Skeletal muscle tissue (tissue), 4 donors: ENCODE measurements around the gene NDRG2. TPM values are rescaled to one million over a fixed set of nuclear protein-coding genes. Genes with fewer than 3 reads are reported as not detected.

ENCODE experiments used
- H3K27ac ChIP-seq: one replicate; pipeline ENCODE4 v1.7.0; 2013; ENCODE audit warnings: mild to moderate bottlenecking, low read depth, low read length, inconsistent platforms
- H3K27me3 ChIP-seq, 3 donors: one replicate each; pipeline ENCODE4 v1.7.0; 2013; ENCODE audit warnings: low read length in 3 of 3; ENCODE audit not compliant: control insufficient read depth in 3 of 3, insufficient read depth in 3 of 3
- H3K36me3 ChIP-seq, 3 donors: one replicate each; pipeline ENCODE4 v1.7.0; 2013; ENCODE audit warnings: low read length in 3 of 3; ENCODE audit not compliant: control insufficient read depth in 3 of 3, insufficient read depth in 3 of 3
- H3K4me1 ChIP-seq, 3 donors: one replicate each; pipeline ENCODE4 v1.7.0; 2013; ENCODE audit warnings: low read length in 3 of 3, mild to moderate bottlenecking in 3 of 3; ENCODE audit not compliant: control insufficient read depth in 3 of 3, insufficient read depth in 3 of 3
- H3K4me3 ChIP-seq, 3 donors: one replicate each; pipeline ENCODE4 v1.7.0; 2013; ENCODE audit warnings: low read length in 3 of 3
- H3K9ac ChIP-seq, 3 donors: one replicate each; pipeline ENCODE4 v1.7.0; 2013; ENCODE audit warnings: low read length in 3 of 3, mild to moderate bottlenecking in 3 of 3, moderate library complexity in 2 of 3, low read depth in 1 of 3
- H3K9me3 ChIP-seq, 3 donors: one replicate each; pipeline ENCODE4 v1.7.0; 2013; ENCODE audit warnings: low read length in 3 of 3; ENCODE audit not compliant: control insufficient read depth in 3 of 3
- total RNA-seq: library from RNA; depleted of rRNA; stranded (reverse); fragments of >200 nt; gene quantifications from one replicate; pipeline ENCODE4 v1.2.3, GENCODE V29; 2014
- donor health status: Osteomylitis.

Gene NDRG2
- total RNA-seq, 1 donor from 2014 or later, result 162 TPM

GRCh38 chr14:20982646-20983369 lies 42.1 kb downstream of the NDRG2 start:
- H3K27ac ChIP-seq, result no peak overlapping the region
- H3K4me3 ChIP-seq, result no peak overlapping the region
- no peaks in the 10 kb centered on the region for H3K9me3 ChIP-seq
- H3K36me3 ChIP-seq, result no peaks in the 10 kb centered on the region
- H3K9ac ChIP-seq, result no peak overlapping the region
- H3K4me1 ChIP-seq, result no peaks in the 10 kb centered on the region
- peaks cover 0 to 9% (median 3%) of the 10 kb centered on the region in 3 donors for H3K27me3 ChIP-seq

DNA sequence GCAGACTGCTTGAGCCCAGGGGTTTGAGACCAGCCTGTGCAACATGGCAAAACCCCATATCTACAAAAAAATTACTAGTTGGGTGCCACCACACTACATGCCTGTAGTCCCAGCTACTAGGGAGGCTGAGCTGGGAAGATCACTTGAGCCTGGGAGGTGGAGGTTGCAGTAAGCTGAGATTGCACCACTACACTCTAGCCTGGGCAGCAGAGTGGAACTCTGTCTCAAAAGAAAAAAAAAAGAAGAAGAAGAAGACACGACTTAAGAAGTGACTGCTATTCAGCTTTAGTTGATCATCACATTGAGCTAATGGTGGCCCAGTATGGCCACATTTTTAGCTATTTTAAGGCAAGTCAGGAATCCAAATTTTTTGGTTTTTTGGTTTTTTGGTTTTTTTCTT lies 44.0 kb downstream of the NDRG2 start:
- Histone ChIP-seq H3K4me1 (no peaks in the 10 kb centered on the region), H3K9me3 (no peaks in the 10 kb centered on the region), H3K4me3 (no peak overlapping the region), H3K27me3 (peaks cover 0 to 9% (median 7%) of the 10 kb centered on the region in 3 donors), H3K27ac (no peak overlapping the region), H3K36me3 (no peaks in the 10 kb centered on the region), H3K9ac (no peak overlapping the region)

GRCh38 chr14:20978687-20979086 lies 46.2 kb downstream of the NDRG2 start:
- Histone ChIP-seq H3K4me3 (no peak overlapping the region), H3K9ac (no peak overlapping the region), H3K27me3 (peaks cover 0 to 9% (median 7%) of the 10 kb centered on the region in 3 donors), H3K27ac (no peak overlapping the region), H3K4me1 (no peaks in the 10 kb centered on the region), H3K36me3 (no peaks in the 10 kb centered on the region), H3K9me3 (no peaks in the 10 kb centered on the region)

GRCh38 chr14:20976291-20976690 lies 48.6 kb downstream of the NDRG2 start:
- Histone ChIP-seq H3K27ac (no peak overlapping the region), H3K4me3 (no peak overlapping the region), H3K36me3 (no peaks in the 10 kb centered on the region), H3K9me3 (no peaks in the 10 kb centered on the region), H3K27me3 (peaks cover 0 to 7% (median 4%) of the 10 kb centered on the region in 3 donors), H3K9ac (no peak overlapping the region), H3K4me1 (peaks cover 0 to 4% (median 4%) of the 10 kb centered on the region in 3 donors)

DNA sequence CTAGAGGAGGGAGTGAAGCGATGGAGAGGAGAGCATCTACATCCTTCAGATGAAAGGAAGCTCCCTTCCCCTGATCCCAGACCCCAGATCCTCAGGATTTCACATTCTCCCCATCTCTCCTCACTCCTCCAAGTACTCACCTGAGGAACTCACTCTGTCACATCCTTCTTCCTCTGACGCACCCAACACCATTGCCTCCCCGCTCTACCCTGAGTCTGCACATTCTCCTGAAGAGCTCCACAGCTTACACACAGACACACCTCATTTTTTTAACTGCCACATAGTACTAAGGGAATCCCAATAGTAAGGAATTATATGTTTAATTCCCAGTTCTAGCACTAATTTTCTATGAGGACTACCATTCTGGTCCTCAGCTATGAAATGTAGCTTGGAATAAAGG lies 51.4 kb downstream of the NDRG2 start:
- Histone ChIP-seq H3K4me3 (no peak overlapping the region), H3K27me3 (peaks cover 2 to 5% (median 3%) of the 10 kb centered on the region in 3 donors), H3K9me3 (no peaks in the 10 kb centered on the region), H3K4me1 (peaks cover 7 to 13% (median 12%) of the 10 kb centered on the region in 3 donors), H3K9ac (no peak overlapping the region), H3K36me3 (no peaks in the 10 kb centered on the region), H3K27ac (no peak overlapping the region)

DNA sequence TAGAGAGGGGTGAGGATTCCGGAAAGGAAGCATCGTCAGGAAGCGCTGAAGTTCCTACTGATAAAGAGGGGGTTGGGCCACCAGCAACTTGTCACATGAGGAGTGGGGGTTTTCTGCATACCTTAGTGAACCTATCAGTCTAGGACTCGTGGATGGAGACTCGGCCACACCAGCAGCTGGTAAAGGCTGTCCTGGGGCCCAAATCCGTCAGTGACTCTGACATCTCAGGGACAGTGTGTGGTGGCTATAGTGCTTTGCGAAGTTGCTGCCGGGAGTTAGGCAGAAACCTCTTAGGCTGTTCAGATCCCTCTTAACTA lies 53.2 kb downstream of the NDRG2 start:
- H3K27ac ChIP-seq, result no peak overlapping the region
- H3K36me3 ChIP-seq, result no peaks in the 10 kb centered on the region
- peak overlapping the region; percentile 25 to 85 (median 78) for H3K4me3 ChIP-seq
- H3K27me3 ChIP-seq, result peaks cover 3 to 7% (median 3%) of the 10 kb centered on the region in 3 donors
- no peaks in the 10 kb centered on the region for H3K9me3 ChIP-seq
- H3K9ac ChIP-seq, result peak overlapping the region; percentile 36 to 65 (median 52)
- H3K4me1 ChIP-seq, result peaks cover 7 to 13% (median 12%) of the 10 kb centered on the region in 3 donors

DNA sequence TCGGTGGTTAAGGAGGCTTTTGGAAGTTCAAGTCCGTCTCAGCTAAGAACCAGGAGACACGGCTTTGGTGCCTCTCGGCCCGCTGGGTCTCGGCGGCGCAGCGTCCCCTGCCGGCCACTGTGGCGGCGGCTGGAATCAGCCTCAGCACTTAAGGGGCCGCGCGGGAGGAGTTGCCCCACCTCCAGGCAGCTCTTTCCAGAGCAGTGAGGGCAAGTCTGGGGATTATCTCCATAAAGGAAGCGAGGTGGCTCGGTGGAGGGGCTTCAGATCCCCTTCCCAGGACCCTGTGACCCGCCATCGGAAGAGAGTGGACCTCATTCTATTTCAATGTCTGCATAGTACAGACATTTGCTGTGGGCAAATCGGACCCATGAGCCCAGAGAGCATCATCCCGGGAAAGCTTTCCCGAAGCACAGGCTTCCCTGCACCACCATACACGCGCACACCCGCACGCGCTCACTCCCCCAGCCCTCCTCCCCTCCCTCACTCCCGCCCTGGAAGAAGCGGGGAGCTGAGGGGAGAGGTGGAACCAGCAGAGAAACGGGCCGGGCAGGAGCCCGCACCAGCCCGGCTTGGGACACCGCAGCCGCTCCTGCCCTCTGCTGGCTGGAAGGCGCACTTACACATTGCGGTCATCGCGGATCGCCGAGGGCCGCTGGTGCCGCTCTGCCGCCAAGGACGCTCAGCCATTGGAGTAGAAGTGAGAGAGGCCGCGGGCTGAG lies 53.7 kb downstream of the NDRG2 start:
- Histone ChIP-seq H3K36me3 (no peaks in the 10 kb centered on the region), H3K27me3 (peaks cover 3 to 7% (median 5%) of the 10 kb centered on the region in 3 donors), H3K27ac (peak overlapping the region; percentile 36), H3K9me3 (no peaks in the 10 kb centered on the region), H3K4me3 (peak overlapping the region; percentile 78 to 85 (median 85)), H3K9ac (peak overlapping the region; percentile 65 to 76 (median 75)), H3K4me1 (peaks cover 7 to 13% (median 12%) of the 10 kb centered on the region in 3 donors)

GRCh38 chr14:20970647-20970982 lies 54.2 kb downstream of the NDRG2 start:
- peaks cover 3 to 8% (median 7%) of the 10 kb centered on the region in 3 donors for H3K27me3 ChIP-seq
- no peaks in the 10 kb centered on the region for H3K9me3 ChIP-seq
- H3K36me3 ChIP-seq, result no peaks in the 10 kb centered on the region
- peak overlapping the region; percentile 23 to 76 (median 65) for H3K9ac ChIP-seq
- H3K4me3 ChIP-seq, result peak overlapping the region; percentile 78 to 85 (median 85)
- H3K27ac ChIP-seq, result no peak overlapping the region
- peaks cover 7 to 13% (median 12%) of the 10 kb centered on the region in 3 donors for H3K4me1 ChIP-seq

- Histone ChIP-seq H3K4me3 (no peak overlapping the region), H3K27me3 (peaks cover 3 to 14% (median 7%) of the 10 kb centered on the region in 3 donors), H3K36me3 (no peaks in the 10 kb centered on the region), H3K27ac (no peak overlapping the region), H3K9me3 (no peaks in the 10 kb centered on the region), H3K4me1 (peaks cover 7 to 13% (median 12%) of the 10 kb centered on the region in 3 donors), H3K9ac (no peak overlapping the region)
Measured at GRCh38 chr14:20969336-20969735, 55.5 kb downstream of the NDRG2 start.
